NCI-H748 treated with DMSO at 0.1 percent for 48 hours (cell line): ENCODE data around the gene NDUFV1.
"Not testable (repeated sequence)": the region's sequence is repeated elsewhere in the genome, so short reads cannot be mapped to it uniquely, and the experiment has no call there.

Experiments
- DNase-seq: peaks from one replicate; lab custom pipeline; 2025; lab: John Stamatoyannopoulos, UW

Gene NDUFV1

GRCh38 chr11:67656278-67656922, 49.7 kb downstream of the NDUFV1 start:
- no peak for DNase-seq

DNA sequence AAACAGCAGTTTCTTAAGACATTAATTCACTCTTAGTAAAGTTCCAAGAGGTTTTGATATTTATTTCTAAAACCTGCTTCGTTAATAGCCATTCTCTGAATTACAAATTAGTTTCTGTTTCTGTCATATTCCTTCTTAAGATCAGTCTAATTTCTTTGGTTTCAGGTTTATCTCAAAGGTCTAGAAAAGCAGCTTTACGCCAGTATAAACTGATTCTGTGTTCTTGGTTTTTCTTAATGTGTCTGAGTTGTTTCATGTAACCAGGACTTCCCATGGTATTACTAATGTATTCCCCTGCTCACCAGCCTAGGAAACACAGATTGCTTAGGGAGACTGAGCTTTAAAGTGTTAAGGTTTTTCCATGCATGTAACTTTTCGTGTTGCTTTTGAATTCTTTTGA, 50.6 kb downstream of the NDUFV1 start:
- DNase-seq = no peak

DNA sequence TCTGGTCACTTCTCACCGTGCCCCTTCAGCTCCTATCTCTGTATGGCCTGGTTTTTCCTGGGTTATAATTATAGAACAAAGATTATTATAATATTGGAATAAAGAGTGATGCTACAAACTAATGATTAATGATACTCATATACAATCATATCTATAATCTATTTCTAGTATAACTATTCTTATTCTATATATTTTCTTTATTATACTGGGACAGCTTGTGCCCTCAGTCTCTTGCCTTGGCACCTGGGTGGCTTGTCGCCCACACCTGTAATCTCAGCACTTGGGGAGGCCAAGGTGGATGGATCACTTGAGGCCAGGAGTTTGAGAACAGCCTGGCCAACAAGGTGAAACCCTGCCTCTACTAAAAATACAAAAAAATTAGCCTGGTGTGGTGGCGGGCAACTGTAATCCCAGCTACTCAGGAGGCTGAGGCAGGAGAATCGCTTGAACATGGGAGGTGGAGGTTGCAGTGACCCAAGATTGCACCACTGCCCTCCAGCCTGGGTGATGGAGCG, 53.0 kb downstream of the NDUFV1 start:
- DNase-seq = not testable (repeated sequence)

- not testable (repeated sequence) for DNase-seq
Observed at GRCh38 chr11:67660752-67661151, 54.0 kb downstream of the NDUFV1 start.
